ENCODE measurements around the gene TMEM243.

- TF ChIP-seq NFXL1 (IDR thresholded peaks at IDR 0.05; ENCODE audit: borderline replicate concordance) (no peak), POLR2A (IDR thresholded peaks at IDR 0.05; ENCODE audit: low read depth, low read length) (no peak), ATF7 (IDR thresholded peaks at IDR 0.05; ENCODE audit: low read depth) (no peak), LARP7 (IDR thresholded peaks at IDR 0.05) (no peak), MAX (IDR thresholded peaks at IDR 0.05; ENCODE audit: low read depth, low read length) (no peak), CTCF (IDR thresholded peaks at IDR 0.05 in 2 of 3, conservative IDR thresholded peaks at IDR 0.05 in 1 of 3; ENCODE audit: control insufficient read depth in 2 of 3, extremely low read depth in 1 of 3, insufficient read depth in 1 of 3, low read depth in 3 of 3, low read length in 3 of 3) (no peak), SPI1 (IDR thresholded peaks at IDR 0.05; ENCODE audit: borderline replicate concordance, insufficient read depth, low read depth, low read length) (no peak), RFX5 (IDR thresholded peaks at IDR 0.05; ENCODE audit: low read depth, low read length) (no peak), FOXK2 (IDR thresholded peaks at IDR 0.05) (no peak), CEBPB (IDR thresholded peaks at IDR 0.05; ENCODE audit: borderline replicate concordance in 1 of 2, low read depth in 2 of 2, low read length in 2 of 2) (no peak), EGR1 (IDR thresholded peaks at IDR 0.05; ENCODE audit: borderline replicate concordance in 1 of 2, low read depth in 2 of 2, low read length in 2 of 2) (no peak), RCOR1 (conservative IDR thresholded peaks at IDR 0.05; ENCODE audit: low read depth, low read length) (no peak), EZH2 (IDR thresholded peaks at IDR 0.05; ENCODE audit: borderline replicate concordance, control insufficient read depth, low read depth, low read length) (no peak)
These were observed 44.0 kb upstream of the TMEM243 start for GRCh38 chr7:87263537-87263936.

Data from GM12878 (cell line).